Measurements from ENCODE around the gene TAC3. TPM values are rescaled to one million over a fixed set of nuclear protein-coding genes. Genes with fewer than 3 reads are reported as not detected.
"Not testable (repeated sequence)": the region's sequence is repeated elsewhere in the genome, so short reads cannot be mapped to it uniquely, and the experiment has no call there.

Gene TAC3
- polyA plus RNA-seq: not detected

DNA sequence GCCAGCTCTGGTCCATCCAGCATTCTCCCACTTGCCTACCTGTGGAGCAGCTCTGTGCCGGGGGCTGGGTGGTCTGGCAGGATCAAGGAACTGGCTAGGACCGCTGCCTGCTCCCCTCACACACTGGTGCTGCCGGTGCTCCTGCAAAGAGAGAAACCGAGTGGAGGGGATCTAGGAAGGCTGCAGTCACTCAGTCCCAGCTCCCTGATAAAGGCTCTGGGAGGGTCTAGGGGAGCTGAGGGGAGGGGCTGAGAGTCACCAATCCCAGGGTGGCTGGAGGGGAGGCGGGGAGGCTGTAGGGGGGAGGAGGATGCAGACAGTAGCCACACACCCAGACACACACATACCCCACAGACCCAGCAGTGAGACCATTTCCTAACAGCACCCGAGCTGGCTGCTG, at the start of gene TAC3:
TAC3 (minus strand) TSS at position 182 of the 400 bp plus-strand sequence. CDS start 732 bp downstream, outside the sequence.
- H3K27ac ChIP-seq (ENCODE audit: low read depth, low read length): no peak within 1 kb of the TSS
- WGBS, 3 donors: 31 to 63% (median 49%) methylated on average over 5 to 6 of the region's 6 CpGs

DNA sequence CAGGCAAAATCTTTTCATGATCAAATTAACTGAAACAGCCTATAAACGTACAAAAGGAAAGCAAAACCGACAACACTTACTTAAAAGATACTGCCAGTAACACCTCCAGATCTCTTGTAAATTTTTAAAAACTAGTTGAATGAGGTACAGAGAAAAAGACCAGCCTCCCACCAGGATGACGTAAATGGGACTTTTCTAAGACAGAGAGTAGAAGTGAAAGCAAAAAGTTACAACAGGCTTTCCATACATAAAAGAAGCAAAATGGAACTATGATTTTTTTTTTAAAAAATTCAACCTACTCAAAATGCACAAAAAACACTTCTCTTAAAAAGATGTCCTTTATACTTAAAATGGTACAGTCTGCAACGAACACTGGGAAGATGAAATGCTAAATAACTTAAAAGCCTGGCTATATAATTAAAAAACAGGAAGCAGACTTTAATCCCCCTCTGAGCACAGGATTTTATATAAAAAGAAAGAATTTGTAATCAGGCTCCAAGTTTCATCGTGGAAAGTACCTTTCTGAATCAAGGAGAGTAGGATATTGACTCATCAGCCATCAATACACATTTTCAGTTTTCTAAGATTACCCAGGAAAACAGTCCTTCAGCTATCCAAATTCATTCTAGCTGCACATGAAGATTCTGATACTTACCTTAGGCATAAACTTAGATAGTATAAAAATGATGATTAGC, 47.8 kb upstream of the TAC3 start:
- WGBS, 3 donors: 49 to 80% (median 56%) methylated on average over 5 of the region's 5 CpGs

DNA sequence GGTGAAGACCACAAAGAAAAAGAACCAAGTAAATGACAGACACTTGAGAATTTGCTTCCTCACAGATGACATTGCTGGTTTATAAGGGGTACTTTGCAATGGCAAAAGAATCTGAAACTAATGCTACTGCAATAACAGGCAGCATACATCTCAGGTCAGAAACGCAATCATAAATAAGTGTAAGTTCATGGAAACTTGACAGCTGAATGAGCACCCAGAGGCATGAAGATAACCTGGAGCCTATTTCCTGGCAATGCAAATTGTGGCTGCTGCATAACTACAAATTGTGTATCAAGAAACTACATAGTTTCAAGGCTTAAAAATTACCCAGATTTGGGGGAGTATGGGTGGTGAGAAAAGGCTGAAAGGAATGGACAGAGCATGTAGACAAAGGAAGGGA, 42.1 kb upstream of the TAC3 start:
- no peak overlapping the region for H3K27ac ChIP-seq (ENCODE audit: low read depth, low read length)
- 88 to 93% (median 91%) methylated on average over 1 of the region's 1 CpG for WGBS, 3 donors

More for the DNA sequence above, 47.8 kb upstream of the TAC3 start:
- no peak overlapping the region for H3K27ac ChIP-seq (ENCODE audit: low read depth, low read length)

DNA sequence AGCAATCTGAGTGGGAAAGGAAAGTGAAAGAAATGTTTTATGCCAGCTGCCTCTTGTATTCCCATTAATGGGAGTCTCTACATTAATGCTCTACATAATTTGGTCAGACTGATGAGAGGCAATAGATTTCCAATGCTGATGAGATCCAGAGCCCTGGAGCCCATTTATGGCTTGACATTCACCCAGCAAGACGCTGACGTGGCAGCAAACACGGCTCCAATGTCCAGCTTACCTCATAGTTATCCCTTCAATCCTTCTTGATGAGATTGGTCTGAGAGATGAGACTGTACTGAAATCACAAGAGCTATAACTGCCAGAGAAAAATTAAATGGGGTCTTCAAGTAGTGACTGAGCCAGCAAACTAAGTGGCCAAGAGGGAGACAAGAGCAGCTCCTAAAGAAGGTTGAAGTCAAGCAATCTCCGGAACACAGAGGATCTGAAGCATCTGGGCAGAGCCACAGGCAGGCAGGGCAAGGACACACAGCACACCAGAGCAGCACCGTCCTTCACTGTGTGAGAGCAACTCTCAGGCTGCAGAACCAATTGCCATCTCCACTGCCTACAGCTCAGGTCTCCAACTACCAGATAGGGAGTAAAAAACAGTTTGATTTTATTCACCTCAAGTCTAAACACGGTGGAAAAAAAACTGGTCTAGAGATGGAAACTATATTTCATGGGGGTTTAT, 40.9 kb upstream of the TAC3 start:
- H3K27ac ChIP-seq (ENCODE audit: low read depth, low read length): no peak overlapping the region
- 86 to 98% (median 91%) methylated on average over 6 of the region's 6 CpGs for WGBS, 3 donors

DNA sequence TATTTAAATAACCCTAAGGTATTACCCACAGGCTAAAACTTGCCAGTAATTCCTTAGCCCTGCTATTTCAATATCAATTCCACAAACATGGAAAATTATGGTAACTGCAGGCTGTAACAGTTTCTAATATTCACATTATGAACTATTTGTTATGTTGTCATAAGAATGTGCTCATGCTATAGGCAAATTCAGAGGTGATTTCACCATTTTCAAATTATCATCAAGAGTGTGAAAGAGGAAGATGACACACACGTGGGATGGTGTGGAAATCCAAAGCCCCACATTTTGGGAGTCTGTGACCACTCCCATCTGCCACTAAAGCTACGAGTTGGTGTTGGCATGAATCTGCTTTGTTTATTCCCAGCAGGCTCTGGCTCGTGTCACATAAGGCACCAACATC, 39.5 kb upstream of the TAC3 start:
- H3K27ac ChIP-seq (ENCODE audit: low read depth, low read length): no peak overlapping the region
- WGBS, 3 donors: 37 to 51% (median 47%) methylated on average over 3 of the region's 3 CpGs

DNA sequence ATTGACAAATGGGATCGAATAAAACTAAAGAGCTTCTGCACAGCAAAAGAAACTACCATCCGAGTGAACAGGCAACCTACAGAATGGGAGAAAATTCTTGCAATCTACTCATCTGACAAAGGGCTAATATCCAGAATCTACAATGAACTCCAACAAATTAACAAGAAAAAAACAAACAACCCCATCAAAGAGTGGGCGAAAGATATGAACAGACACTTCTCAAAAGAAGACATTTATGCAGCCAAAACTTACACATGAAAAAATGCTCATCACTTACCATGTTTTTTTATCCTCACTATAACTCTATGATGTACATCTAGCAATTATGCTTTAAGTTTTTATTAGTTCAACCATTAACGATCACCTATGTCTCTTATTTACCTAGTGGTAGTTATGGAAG, 37.6 kb upstream of the TAC3 start:
- not testable (repeated sequence) for H3K27ac ChIP-seq (ENCODE audit: low read depth, low read length)
- 96 to 100% (median 97%) methylated on average over 4 of the region's 4 CpGs for WGBS, 3 donors

DNA sequence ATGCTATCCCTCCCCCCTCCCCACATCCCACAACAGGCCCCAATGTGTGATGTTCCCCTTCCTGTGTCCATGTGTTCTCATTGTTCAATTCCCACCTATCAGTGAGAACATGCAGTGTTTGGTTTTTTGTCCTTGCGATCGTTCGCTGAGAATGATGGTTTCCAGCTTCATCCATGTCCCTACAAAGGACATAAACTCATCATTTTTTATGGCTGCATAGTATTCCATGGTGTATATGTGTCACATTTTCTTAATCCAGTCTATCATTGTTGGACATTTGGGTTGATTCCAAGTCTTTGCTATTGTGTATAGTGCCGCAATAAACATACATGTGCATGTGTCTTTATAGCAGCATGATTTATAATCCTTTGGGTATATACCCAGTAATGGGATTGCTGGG, 36.8 kb upstream of the TAC3 start:
- H3K27ac ChIP-seq (ENCODE audit: low read depth, low read length): not testable (repeated sequence)
- WGBS, 3 donors: 97 to 98% (median 98%) methylated on average over 4 of the region's 4 CpGs

DNA sequence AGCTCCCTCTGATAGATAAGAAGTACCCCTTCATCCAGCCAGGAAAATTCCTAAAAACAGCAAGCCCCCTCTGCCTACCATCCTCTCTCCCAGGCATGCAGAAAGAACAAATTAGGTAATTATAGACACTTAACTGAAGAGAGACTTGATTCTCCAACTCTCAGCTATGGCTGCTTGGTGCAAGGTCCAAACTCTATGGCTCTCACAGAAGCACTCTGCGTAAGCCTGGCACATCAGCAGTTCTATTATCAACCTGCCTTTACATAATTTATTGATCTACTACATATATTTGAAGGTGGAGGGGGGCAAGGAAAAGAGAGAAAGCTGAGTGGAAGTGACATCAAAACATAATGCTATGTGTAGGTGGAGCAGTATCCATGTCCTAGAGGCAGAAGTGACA, 34.7 kb upstream of the TAC3 start:
- H3K27ac ChIP-seq (ENCODE audit: low read depth, low read length): no peak overlapping the region
- WGBS, 3 donors: 81 to 96% (median 91%) methylated on average over 1 of the region's 1 CpG

DNA sequence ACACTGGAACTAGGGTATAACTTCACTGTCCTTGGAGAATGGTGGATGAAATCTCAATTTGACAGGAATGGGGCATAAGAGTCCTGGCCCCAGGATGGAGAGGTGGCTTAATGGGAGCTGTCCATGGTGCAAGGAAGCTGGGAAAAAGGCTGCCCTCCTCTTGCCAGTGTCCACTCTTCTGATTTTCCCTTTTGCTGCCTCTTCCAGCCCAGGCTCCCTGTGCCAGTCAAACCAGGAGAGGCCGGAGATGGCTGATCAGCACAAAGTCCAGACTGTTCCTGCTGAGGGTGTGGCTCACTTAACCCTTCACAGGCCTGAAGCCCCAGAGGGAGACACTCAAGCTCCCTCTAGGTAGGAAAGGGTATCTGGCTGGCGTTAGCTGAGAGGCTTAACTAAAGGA, 33.6 kb upstream of the TAC3 start, which contains the start of gene MYO1A:
MYO1A (minus strand) TSS at position 240 of the 400 bp plus-strand sequence. CDS start 1,806 bp downstream, outside the sequence.
- no peak within 1 kb of the TSS for H3K27ac ChIP-seq (ENCODE audit: low read depth, low read length)
- 44 to 63% (median 48%) methylated on average over 2 of the region's 2 CpGs for WGBS, 3 donors

DNA sequence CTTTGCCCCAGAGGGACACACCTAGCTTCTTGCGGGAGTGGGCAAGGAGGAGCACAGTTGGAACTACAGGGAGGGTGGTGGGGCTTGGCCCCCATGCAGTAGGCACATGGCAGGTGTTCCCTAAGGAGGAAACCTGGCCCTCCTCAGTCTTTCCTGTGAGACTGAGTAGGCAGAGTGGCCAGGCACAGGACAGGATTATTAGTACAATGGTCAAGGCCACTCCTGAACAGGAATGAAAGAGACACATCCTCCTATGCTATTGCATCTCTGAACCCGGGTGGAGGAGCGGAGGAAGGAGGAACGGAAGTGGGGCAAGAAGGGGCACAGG, 32.8 kb upstream of the TAC3 start:
- no peak overlapping the region for H3K27ac ChIP-seq (ENCODE audit: low read depth, low read length)
- 35 to 58% (median 47%) methylated on average over 4 of the region's 4 CpGs for WGBS, 3 donors

DNA sequence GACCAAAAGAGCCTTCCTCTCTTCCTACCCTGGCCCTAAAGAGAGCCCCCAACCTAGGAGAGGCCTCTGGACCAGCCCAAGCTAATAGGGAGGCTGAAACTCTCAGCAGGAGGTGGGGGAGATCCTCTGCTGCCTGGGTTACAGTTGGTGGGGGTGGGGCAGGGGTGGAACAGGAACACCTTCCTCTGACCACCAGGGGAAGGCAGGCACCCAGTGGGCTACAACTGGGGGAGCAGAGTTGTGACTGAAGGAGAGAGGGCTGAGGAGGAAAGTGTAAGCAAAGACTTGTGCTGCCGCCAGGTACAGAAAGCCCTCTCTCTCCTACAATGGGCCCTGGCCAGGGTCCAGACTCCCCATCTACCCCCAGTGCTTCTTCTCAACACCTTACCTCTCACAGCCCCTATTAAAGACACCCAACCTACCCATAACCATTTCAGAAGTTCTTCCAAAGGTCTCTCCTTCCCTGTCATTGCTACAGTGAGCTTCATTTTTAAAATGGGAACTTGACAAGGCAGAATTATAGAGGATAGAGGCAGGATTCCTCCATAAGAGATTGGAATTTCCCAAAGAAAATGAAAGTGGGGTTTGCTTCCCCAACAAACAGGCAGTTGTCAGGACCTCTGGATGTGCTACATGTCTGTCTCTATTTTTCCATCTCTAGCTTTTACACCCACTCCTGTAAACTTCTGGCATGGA, 32.2 kb upstream of the TAC3 start:
- no peak overlapping the region for H3K27ac ChIP-seq (ENCODE audit: low read depth, low read length)
- 87 to 100% (median 100%) methylated on average over 1 of the region's 1 CpG for WGBS, 3 donors

DNA sequence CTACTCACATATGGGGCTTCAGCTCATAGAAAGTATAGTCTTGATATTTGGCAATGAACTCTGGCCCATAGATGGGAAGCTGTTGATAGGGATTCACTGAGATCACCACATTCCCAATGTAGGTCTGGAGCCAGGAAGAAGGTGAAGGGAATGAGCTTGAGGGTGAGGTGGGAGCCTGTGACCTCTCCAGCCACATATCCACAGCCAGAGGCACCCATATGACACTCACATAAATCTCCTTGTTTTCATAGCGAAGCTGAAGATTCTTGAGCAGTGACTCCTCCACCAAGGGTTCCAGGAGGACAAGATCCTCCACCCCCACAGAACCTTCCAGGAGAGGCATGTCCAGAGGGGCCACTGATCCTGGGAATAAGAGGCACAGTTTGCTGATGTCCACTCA, 31.7 kb upstream of the TAC3 start:
- WGBS, 3 donors: 76 to 94% (median 83%) methylated on average over 1 of the region's 1 CpG
- no peak overlapping the region for H3K27ac ChIP-seq (ENCODE audit: low read depth, low read length)

DNA sequence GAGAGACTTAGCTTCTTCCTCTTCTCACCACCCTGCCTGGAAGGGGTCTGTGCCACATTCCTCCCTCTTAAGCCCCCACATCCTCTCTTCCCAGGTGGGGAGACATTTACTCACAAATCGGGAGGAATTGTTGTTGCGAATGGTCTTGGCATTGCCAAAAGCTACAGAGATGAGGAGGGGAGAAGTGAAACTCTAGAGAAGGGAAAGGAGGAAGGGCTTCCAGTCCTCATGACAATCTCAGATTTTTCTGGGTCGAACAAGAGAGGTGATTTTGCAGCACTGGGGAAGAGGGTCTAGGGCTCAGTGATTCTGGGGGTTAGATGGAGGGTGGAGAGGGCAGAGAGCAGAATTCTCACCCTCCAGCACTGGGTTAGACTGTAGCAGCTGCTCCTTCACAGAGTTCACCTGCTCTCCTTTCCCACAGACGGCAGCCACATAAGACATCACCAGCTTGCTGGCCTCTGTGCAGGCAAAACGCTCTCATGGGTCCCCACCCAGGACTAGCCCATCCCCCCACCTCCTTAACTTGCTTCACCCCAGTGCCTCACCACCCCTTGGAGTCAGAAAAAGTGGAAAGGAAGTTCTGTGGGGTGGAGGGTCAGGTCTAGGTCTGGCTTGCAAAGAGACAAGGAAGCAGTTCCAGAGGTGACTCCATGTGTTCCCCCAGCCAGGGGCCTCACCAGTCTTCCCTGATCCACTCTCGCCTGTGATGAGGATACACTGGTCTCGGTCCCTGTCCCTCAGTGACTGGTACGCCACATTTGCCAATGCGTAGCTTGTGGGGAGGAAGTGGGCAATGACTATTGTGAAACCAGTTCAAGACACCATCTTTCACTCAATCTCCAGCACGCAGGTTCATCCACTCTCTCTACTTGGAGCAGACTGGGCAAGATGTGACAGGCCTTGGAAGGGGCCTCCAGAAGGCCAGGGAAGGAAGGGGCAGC, 30.9 kb upstream of the TAC3 start:
- H3K27ac ChIP-seq (ENCODE audit: low read depth, low read length): no peak overlapping the region
- WGBS, 3 donors: 58 to 72% (median 59%) methylated on average over 10 of the region's 10 CpGs

DNA sequence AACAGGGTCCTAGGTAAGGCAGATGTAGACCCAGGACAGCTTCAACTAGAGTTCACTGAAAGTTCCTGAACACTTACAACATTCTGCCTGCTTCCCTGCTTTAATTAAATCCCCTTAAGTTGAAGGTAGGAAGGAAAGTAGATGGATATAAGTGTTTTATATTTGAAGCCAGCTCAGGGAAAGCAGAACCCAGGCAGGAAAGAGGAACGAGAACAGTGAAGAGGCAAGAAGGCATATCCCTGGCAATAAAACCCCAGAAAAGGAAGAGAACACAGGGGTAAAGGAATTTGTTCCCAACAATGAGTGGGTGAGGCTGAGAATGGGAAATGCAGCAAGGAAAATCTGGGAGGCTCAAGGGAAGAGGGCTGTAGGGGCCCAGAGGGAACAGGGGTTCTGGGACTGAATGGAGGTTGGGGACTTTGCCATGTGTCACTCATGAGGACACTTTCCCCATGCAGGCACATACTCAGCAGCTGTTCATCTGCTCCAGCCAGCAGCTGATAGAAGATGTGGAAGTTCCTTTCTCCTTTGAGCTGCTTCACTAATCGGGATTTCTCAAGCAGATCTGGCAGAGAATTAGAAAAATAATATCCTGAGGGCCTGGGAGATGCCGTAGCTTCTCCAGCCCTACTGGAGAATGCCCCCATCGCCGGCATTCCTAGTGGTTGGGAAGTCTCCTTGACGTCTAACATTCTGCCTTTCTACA, 29.9 kb upstream of the TAC3 start:
- 66 to 72% (median 67%) methylated on average over 6 of the region's 6 CpGs for WGBS, 3 donors
- no peak overlapping the region for H3K27ac ChIP-seq (ENCODE audit: low read depth, low read length)

DNA sequence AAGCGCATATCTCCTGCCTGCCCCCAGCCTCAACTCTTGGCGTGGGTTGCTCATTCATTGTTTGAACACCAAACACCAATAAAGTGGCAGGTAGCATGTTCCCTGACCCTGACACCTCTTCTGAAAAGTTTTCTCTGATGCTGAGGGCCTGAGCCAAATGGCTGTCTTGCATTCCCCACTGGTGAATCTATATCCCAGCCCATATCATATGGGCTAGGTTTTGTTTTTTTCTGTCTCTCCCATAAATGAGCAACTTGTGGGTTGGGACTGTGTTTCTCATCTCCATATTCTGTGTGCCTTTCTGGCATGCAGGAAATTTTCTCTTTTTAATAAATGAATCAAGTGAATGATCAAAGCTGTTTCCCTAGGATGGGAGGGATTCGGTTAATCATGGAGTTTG, 28.6 kb upstream of the TAC3 start:
- WGBS, 3 donors: 82 to 99% (median 91%) methylated on average over 3 of the region's 3 CpGs
- no peak overlapping the region for H3K27ac ChIP-seq (ENCODE audit: low read depth, low read length)

DNA sequence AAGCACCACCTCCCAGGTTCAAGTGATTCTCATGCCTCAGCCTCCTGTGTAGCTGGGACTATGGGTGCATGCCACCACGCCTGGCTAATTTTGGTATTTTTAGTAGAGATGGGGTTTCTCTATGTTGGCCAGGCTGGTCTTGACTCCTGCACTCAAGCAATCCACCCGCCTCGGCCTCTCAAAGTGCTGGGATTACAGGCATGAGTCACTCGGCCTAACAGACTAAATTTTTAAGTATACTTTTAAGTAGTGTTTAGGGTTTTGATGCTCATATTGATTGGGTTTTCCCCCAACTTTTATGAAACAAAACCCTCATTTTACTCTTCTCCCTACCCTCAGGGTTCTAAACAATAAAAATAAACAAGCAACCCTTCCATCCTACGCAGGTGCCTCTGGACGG, 28.1 kb upstream of the TAC3 start:
- WGBS, 3 donors: 83 to 94% (median 90%) methylated on average over 6 of the region's 6 CpGs
- no peak overlapping the region for H3K27ac ChIP-seq (ENCODE audit: low read depth, low read length)

DNA sequence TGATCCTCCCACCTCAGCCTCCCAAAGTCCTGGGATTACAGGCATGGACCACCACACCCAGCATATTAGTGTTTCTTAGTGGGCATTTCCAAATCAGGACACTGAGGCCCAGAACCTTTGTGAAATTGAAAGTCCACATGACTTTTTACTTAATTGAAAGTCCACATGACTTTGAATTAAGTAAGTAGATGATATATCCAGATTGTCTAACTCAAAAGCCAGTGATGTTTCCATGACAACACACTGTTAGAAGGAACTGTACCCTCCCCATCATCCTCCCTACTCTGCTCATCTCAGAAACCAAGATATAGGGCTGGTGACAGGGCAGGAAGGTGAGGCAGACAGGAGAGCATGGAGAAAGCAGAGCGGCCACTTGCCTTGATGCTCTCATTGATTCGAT, 26.4 kb upstream of the TAC3 start:
- 92 to 97% (median 93%) methylated on average over 2 of the region's 2 CpGs for WGBS, 3 donors
- H3K27ac ChIP-seq (ENCODE audit: low read depth, low read length): no peak overlapping the region

DNA sequence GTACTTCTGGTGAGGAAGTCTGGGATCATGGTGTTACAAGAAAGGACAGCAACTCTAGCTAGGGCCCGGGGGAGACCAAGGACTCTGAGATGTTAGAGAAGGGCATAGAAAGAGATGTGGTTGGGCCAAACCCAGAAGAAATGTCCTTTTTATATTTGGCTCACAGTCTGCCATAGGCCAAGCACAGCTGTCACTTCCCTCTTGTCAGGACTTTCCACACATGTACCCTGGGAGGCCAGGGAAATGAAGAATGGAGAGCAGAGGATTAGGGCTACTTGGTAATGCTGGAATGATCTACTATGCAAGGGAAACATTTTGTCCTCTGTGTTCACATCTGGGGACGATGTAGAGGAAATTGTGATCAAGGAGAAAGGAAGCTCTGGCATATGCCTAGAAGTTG, 24.4 kb upstream of the TAC3 start:
- no peak overlapping the region for H3K27ac ChIP-seq (ENCODE audit: low read depth, low read length)
- WGBS, 3 donors: 53 to 65% (median 54%) methylated on average over 2 of the region's 2 CpGs
